Suppressor macrophage treated with lipopolysaccharide for 4 hours (primary cell): Measurements from ENCODE around the gene PLD4.

ENCODE experiments used
- DNase-seq: peaks from one replicate; pipeline ENCODE4 v3.0.0-alpha.2; 2020

The PLD4 gene

DNA sequence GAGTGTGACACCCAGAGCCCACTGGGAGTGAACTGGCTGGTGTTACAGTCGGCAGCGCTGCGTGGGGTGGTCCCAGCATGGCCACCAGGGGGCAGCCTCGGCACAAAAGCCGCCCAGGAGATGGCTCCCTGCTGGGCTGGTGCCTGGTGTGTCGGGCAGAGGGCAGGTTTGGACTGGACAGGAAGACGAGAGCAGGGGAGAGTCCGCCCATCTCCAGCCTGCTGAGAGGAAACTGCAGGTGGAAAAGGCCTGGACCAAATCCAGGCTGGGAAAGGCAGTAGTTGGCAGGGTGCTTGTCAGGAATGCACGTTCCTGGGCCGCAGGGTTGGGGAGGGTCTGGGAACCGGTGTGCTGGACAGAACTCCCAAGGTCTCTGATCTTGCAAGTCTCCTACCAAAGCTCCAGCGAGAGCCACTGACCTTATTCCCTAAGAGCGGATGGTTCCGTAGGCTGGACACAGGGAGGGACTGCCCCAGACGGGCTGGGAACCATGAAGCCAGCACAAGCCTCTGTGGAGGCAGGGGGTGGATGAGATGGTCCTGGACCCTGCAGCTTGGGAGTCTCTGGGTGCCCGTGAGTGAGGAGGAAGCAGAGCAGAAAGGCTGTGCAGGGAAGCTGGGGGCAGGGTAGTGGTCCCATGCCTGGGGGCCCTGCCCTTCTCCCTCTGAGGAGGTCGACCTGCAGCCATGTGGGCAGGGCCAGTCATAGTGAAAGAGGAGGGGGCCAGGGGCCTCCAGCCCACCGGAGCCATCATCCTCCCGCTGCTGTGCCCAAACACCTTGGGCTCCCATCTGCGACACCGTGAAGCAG is 51.7 kb downstream of the PLD4 start:
- DNase-seq = peak; percentile 90

DNA sequence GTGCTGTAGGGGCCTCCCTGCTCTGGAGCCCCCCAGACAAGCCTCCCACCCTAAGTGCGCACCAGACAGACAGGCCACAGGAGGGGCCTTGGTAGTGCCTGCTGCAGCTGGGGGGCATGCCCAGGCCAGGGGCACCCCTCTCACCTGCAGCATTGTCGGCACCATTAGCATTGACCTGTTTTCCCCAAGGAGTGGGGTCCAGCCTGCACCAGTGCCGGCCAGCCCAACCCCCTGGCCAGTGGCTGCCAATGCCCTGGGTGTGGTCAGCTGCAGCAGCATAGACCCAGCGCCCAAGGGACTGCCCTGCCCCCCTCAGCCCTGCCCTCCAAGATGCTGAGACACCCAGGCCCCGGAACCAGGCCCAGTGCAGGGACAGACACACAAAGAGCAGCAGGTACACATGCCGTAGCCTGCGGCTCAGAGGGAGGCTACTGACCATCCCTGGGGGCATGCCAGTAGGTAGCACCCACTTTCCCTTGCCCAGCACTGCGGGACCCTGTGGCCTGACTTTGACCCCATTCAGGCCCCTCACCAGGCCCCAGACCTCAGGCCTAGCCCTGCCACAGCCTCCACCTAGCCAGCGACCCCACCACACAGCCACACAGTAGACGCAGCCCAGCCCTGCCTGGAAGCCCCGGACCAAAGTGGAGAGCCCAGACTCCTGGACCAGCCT is 52.5 kb downstream of the PLD4 start:
- DNase-seq = no peak

DNA sequence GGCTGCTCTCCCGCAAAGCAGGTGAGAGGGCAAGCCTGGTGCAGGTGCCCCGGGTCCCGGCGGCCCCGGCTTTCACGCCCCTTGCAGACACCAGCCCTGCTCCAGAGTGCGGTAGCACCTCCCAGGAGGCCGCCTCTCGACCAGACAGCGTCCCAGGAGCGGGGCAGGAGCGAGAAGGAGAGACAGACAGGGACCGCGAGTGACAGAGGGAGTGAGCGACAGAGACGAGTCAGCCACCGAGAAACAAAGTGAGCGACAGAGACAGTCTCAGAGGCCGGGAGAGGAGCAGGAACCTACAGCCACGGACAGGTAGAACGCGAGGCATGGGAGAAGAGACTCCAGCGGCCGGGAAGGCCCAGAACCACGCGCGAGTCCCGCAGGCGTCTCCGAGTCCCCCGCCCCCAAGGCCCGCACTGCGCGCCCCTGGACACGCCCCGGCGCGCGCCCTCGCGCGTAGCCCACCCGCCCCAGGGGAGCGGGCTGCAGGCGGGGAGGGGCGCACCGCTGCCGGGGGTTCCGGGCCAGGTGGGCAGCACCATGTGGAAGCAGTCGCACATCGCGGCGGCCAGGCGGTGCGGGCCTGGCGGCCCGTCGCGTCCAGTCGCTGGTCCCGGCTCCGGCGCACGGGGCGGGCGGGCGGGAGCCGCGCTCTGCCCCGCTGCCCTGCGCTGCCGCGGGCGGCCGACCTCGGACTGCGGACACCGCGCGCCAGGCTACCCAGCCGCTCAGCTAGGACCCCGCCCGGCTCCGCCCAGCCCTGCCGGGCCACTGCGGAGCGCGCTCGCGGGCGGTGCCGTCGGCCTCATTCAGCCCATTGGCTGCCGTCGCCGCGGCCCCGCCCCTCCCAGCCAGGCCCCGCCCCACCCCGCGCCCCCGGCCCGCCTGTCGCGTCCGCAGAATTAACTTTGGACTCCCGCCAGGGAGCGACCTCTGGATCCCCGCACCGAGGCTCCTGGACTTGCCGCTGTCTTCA is 53.3 kb downstream of the PLD4 start, which contains the start of gene AHNAK2:
Gene AHNAK2, minus strand, starts transcription at position 694 of the 973 bp plus-strand sequence. Its CDS starts 137 bp downstream, at position 557.
- DNase-seq = peak; percentile 87

DNA sequence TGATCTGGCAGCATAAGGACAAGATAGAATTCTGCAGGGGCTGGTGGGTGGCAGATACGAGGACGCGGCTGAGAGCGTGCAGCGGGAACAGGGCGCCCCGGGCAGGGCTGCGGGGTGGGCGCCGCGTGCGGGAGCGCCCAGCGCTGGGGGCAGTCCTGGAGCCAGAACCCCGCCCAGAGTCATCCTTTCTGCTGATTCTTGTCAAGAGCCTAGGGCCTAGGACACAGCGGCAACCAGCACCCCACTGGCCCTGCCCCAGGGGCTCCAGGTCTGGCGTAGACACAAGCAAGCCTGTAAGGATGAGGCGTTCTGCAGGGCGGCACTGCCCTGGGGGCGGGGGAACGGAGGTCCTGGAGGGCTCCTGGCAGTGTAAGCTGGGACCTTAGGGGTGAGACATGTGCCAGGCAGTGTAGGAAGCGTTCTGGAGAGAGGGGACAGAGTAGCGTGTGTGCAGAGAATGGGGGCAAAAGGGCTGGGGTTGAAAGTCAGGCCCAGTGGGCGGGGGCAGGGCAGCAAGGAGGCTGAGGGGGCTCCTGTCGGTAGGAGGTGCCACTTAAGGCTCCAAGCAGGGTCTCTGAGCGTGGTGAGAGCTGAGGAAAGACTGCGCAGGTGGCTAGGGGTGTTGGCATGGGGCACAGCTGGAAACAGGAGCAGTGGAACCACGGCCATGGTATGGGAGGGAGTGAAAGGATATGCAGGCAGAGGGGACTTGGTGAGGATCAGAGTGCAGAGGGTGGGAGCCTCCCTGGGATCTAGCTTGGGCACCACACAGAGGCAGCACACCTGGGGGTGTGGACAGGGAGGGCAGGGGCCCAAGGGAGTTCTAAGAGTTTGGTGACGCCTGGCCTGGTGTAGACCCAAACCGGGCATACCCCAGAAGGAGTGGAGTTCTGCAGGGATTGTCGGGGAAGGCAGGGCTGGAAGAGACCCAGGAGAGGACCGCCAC is 54.3 kb downstream of the PLD4 start:
- no peak for DNase-seq

DNA sequence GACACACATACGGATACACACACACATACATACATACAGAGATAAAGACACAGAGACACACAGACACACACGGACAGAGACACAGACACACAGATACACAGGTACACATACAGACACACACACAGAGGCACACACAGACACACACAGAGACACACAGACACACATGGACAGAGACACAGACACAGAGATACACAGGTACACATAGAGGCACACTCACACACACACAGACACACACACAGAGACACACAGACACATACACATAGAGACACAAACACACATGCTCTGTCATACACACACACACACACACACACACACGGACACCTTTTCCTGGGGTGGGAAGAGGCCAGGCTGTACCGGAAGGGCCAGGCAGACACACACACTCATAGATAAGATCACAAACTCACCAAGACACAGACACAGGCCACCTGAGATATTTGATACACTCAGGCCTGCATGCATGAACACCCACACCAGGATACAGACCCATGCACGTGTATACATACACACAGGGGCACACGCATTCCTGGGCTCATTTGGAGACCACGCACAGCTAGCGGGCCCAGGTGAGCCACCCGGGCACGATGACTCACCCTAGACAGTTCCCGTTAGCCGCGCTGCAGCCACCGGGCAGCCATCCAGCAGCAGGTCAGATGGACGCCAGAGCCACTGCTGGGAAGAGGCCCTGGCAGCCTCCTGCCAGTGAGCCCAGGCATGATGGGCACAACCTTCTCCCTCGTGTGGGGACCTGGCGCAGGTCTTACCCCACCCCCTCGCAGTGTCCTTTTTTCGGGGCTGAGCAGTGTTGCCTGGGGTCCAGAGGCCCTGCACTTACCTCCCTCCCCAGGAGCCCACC is 55.3 kb downstream of the PLD4 start:
- DNase-seq = no peak

DNA sequence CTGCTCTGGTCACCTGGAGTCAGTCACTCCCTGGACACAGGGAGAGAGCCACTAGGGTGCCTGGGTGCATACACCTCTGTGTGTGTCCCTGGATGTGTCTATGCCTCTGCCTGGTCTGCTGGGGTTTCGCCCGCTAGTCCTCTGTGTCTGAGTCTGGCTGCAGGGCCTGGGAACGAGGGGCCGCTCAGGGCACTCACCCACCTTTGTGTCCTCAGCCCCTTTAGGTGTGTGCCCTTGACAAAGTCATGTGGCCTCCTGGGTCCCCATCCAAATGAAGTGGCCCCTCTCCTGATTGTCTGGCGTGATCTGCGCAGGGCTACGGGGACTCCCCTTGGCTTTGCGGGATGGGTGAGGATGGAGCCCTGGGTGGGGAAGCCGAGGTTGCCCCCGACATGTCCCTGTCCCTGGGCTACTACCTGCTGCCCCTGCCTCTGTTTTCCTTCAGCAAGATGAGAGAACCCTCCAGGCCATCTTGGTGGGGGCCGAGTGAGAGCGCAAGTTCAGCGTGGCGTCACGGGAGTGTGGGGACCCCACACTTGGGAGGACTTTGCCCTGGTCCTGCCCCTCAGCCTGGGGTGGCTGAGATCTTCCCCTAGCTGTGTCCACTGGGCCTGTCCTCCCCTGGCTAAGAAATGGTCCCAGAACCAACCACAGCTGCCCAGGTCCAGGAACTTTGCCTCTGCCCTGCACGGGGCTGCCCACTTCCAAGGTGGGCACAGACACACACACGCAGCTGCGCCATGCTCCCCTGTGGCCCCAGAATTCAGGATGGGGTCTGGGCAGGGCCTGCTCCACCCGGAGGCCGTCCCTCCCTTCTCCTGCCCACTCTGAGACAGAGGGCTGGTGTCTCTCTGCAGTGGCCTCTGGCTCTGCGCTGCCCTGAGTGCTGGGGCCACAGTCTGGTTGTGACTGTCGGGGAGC is 56.2 kb downstream of the PLD4 start:
- no peak for DNase-seq

DNA sequence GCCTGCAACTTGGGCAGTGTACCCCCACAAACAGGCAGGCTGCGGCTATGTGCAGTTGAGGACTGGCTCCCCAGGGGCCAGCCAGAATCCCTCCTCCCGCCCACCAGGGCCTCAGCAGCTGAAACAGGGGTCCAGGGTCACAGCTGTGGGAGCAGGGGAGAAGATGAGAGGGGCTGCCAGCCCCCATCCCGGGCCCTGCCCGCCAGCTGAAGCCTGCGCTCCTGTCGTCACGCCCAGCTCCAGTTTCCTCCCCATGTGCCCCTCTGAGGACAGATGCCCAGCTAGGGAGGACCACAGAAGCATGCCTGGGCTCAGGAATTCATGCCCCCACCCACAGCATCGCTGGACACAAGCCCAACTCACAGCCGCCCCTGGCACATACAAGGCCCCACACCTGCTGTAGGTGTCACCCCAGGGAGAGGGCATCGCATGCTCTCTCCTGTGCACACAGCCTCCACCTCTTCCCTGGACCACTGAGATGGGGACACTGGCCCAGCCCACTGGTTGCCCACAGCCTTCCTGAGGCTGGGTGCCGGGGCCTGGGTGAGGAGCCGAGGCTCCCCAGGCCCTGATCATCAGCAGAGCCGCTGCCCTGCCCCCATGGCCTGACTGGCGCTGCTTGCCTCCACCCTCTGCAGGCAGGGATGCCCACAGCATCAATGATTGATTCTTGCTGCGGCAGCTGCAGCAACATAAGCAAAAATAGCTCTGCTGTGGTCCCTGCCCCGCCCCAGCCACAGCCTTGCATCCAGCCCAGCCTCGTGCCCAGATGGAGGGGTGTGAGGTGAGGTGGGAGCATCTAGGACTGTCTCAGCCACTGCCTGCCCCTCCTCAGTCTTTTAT is 57.2 kb downstream of the PLD4 start:
- no peak for DNase-seq

DNA sequence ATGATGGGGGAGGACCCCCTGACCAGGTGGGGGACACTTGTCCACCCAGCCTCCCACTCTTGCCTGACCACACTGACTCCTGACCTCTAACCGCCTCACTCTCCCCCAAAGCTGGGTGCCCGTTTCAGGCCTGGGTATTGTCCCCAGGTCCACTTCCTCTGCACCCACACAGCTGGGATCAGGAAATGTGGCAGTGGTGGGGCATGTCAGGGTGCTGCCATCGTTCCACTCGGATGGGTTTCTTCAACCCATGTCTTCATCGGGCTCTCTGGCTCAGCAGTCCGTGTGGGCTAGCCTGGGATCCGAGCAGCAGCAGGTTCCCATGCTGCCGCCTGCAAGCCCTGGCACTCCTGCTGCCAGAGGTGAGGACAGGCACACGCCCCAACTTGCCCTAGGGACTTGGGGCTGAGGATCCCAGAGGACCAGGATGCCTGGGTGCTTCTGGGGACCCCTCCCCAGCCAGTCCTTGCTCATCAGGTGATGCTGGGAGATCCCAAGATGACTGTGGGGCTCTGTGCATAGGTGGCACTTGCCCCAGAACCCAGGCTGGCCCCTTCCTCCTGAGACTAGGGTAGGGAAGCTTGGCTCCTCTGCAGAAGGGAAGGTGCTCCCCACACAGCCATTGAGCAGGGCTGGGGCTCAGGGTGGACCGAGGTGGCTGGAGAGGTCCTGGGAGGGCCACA is 58.0 kb downstream of the PLD4 start:
- DNase-seq = no peak
